HG03342 (cell line): ENCODE measurements around the gene AMIGO3.
A peak's percentile ranks its signal among the peaks of the same experiment; 100 is the strongest.
"Not testable (repeated sequence)": the region's sequence is repeated elsewhere in the genome, so short reads cannot be mapped to it uniquely, and the experiment has no call there.

ENCODE experiments used
- ATAC-seq: cut with Tn5 transposase; IDR thresholded peaks from one replicate; pipeline ENCODE4 v1.9.1; 2021; ENCODE audit warnings: mild to moderate bottlenecking, moderate library complexity; ENCODE audit not compliant: unreplicated experiment

The AMIGO3 gene

GRCh38 chr3:49712631-49713317 is 6.7 kb downstream of the AMIGO3 start:
- ATAC-seq: no peak

GRCh38 chr3:49712166-49712565 is 7.3 kb downstream of the AMIGO3 start:
- no peak for ATAC-seq

GRCh38 chr3:49711489-49711888 is 8.0 kb downstream of the AMIGO3 start:
- no peak for ATAC-seq

- no peak for ATAC-seq
Measured at GRCh38 chr3:49709852-49710251, 9.6 kb downstream of the AMIGO3 start.

GRCh38 chr3:49707113-49707480 is 12.4 kb downstream of the AMIGO3 start:
- ATAC-seq: no peak

- ATAC-seq: no peak
Measured at GRCh38 chr3:49706456-49707112, 12.9 kb downstream of the AMIGO3 start.

- ATAC-seq: no peak
Measured at GRCh38 chr3:49705390-49705960, 14.0 kb downstream of the AMIGO3 start.

GRCh38 chr3:49704629-49705028 is 14.9 kb downstream of the AMIGO3 start:
- no peak for ATAC-seq

- ATAC-seq: no peak
Measured at GRCh38 chr3:49703956-49704355, 15.5 kb downstream of the AMIGO3 start.

- peak; percentile 82 for ATAC-seq
Measured at GRCh38 chr3:49703443-49703927, 16.0 kb downstream of the AMIGO3 start.

- ATAC-seq: no peak
Measured at GRCh38 chr3:49702672-49703071, 16.8 kb downstream of the AMIGO3 start.

GRCh38 chr3:49701388-49702077 is 18.0 kb downstream of the AMIGO3 start:
- no peak for ATAC-seq

GRCh38 chr3:49700453-49701128 is 18.9 kb downstream of the AMIGO3 start:
- ATAC-seq: no peak

GRCh38 chr3:49700014-49700413 is 19.5 kb downstream of the AMIGO3 start:
- no peak for ATAC-seq

GRCh38 chr3:49699281-49699979 is 20.1 kb downstream of the AMIGO3 start:
- ATAC-seq: no peak

GRCh38 chr3:49695350-49696015 is 24.0 kb downstream of the AMIGO3 start:
- not testable (repeated sequence) for ATAC-seq

GRCh38 chr3:49694409-49695070 is 24.9 kb downstream of the AMIGO3 start:
- not testable (repeated sequence) for ATAC-seq

- ATAC-seq: not testable (repeated sequence)
Measured at GRCh38 chr3:49691481-49691880, 28.0 kb downstream of the AMIGO3 start.

GRCh38 chr3:49690856-49691255 is 28.6 kb downstream of the AMIGO3 start:
- not testable (repeated sequence) for ATAC-seq
